LNCaP clone FGC (cell line): Measurements from ENCODE around the gene RCBTB2.

ENCODE experiments used
- DNase-seq: peaks from one replicate; pipeline ENCODE4 v3.0.0-alpha.2; 2011; ENCODE audit warnings: low read depth
- H3K4me3 ChIP-seq: 2 replicates; pipeline ENCODE4 v1.5.1; 2011; ENCODE audit warnings: mild to moderate bottlenecking, low read depth, low read length, control low read depth
- CTCF ChIP-seq: IDR thresholded peaks from 2 replicates; pipeline ENCODE4 v1.5.1; 2012; ENCODE audit warnings: mild to moderate bottlenecking; ENCODE audit not compliant: control insufficient read depth, insufficient read depth; ENCODE audit errors: extremely low read depth

RCBTB2 gene

DNA sequence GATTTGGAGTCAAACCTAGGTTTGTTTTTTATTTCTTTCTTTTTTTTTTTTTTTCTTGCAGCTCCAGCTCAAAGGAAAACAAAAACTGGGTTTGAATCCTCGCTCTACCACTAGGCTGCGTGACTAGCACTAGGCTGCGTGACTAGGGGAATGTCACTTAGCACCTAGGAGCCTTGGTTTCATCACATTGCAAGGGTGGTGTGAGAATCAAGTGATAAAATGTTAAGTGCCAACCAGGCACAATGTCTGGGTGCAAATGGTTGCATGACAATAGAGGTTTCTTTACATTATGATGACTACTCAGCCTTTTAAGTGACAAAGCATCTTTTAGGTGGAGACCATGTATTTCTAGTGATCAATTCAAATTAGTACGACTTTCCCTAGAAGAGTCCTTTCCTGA, 27.9 kb downstream of the RCBTB2 start:
- no peak overlapping the region for H3K4me3 ChIP-seq
- TF ChIP-seq CTCF = no peak
- DNase-seq = no peak

DNA sequence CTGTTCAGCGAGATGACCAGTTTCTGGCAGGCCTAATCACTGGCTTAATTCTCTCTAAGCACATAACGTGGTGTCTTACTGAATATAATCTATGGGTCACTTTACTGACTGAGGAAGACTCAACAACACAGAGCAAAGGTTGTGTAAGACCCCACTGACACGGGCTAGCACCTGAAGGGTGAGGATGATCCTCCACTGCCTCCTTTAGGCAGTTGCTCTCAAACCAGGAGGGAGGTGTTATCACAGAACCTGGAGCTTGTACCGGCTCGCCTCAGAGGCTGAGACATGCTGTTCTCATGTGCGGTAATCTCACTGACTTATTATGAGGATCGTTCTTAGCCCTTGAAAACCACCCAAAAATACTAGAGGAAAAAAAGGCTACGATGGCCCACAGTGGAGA, 28.3 kb downstream of the RCBTB2 start:
- DNase-seq = no peak
- no peak overlapping the region for H3K4me3 ChIP-seq
- no peak for TF ChIP-seq CTCF

GRCh38 chr13:48502601-48503319, 30.1 kb downstream of the RCBTB2 start:
- no peak for TF ChIP-seq CTCF
- H3K4me3 ChIP-seq = no peak overlapping the region
- DNase-seq = no peak

DNA sequence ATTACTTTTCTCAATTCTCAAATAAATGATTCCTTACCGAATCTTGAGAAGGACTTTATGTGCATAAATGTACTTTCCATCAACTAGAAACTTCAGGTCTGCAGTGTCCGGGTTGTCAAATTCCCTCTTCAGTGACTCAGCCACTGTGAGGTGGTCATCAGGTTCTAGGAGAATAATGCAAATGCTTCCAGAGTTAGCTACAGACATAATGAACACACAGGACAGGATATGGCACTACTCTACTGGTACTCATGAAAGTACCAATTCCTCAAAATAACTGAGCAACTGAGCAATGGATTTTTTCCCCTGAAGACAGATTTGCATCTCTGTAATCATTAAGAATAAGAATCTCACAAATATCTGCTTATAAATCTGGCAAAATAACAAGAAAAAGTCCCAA, 31.2 kb downstream of the RCBTB2 start:
- no peak for DNase-seq
- TF ChIP-seq CTCF = no peak

GRCh38 chr13:48500652-48501197, 32.2 kb downstream of the RCBTB2 start:
- no peak overlapping the region for H3K4me3 ChIP-seq
- no peak for TF ChIP-seq CTCF
- no peak for DNase-seq

More for the DNA sequence above, 31.2 kb downstream of the RCBTB2 start:
- no peak overlapping the region for H3K4me3 ChIP-seq

DNA sequence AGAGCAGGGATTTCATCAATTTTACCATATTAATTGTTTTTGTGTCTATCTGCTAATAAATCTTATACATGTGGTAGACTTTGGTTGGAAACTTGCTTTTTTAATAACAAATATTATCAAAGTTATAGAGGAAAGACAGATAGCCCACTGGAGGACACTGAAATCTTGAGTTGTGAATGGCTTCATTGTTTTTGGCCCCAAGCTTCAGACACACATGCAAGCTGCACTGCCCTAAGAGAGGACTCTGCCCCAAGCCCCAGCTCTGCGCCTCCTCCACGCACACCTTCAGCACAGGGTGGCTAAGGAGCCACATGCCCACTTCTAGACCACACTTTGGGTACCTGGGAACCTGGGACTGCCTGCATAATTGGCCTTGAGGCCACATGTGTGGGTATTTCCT, 35.2 kb downstream of the RCBTB2 start:
- TF ChIP-seq CTCF = no peak
- no peak overlapping the region for H3K4me3 ChIP-seq
- DNase-seq = no peak
